K562 (cell line): ENCODE data around the gene BLTP2. TPM values are rescaled to one million over a fixed set of nuclear protein-coding genes. Genes with fewer than 3 reads are reported as not detected.
A peak's percentile ranks its signal among the peaks of the same experiment; 100 is the strongest.

ENCODE experiments used
- POLR2H ChIP-seq: IDR thresholded peaks from 2 replicates; pipeline ENCODE4 v1.6.1; 2016; ENCODE audit warnings: missing genetic modification characterization, low read depth, mild to moderate bottlenecking, control low read depth, missing compliant biosample characterization, moderate library complexity
- THAP12 ChIP-seq: fragments of 250-450 bp; sonication (Bioruptor Pico); IDR thresholded peaks from 2 replicates; pipeline ENCODE4 v1.9.0; 2021; ENCODE audit warnings: mild to moderate bottlenecking, inconsistent platforms
- ZNF318 ChIP-seq, 2 experiments: fragments of 450-650 bp; IDR thresholded peaks; 2 replicates each; pipeline ENCODE4 v1.6.1; 2016; ENCODE audit warnings: mild to moderate bottlenecking in 2 of 2, borderline replicate concordance in 1 of 2, low read depth in 1 of 2, moderate library complexity in 1 of 2
- polyA plus RNA-seq, 8 experiments: library from polyadenylated mRNA; depleted of rRNA in 4 of 8; stranded (reverse) in 5 of 8; unstranded in 3 of 8; fragments of >200 nt; fragmentation: Nextera tagmentation in 2 of 8; fragmentation: Illumina TruSeq in 1 of 8; extraction: Ambion mirVana in 2 of 8; extraction: Trizol in 1 of 8; gene quantifications; 2 replicates each; pipeline versions ENCODE4 v1.2.1 to v1.2.3, GENCODE V29; 2011 to 2014; ENCODE audit warnings: inconsistent platforms in 1 of 8, missing spikeins in 1 of 8
- total RNA-seq, 7 experiments: library from RNA; depleted of rRNA in 6 of 7; stranded (reverse); fragments of >200 nt in 6 of 7; fragmentation: Illumina TruSeq in 2 of 7; extraction: Trizol in 2 of 7; gene quantifications; 2 replicates each; pipeline versions ENCODE4 v1.2.1 to v1.2.3, GENCODE V29; 2011 to 2021; ENCODE audit warnings: low replicate concordance in 1 of 7

The BLTP2 gene
- total and polyA plus RNA-seq, 9 of the 15 experiments (the other 6 are each of a cell fraction or from before 2014, with no cell fraction given) = 14.7 to 174 (median 103) TPM

- TF ChIP-seq ZNF318 (IDR thresholded peaks at IDR 0.05; ENCODE audit: borderline replicate concordance in 1 of 2, low read depth in 1 of 2) (no peak), POLR2H (tag) (peak; percentile 57), THAP12 (peak; percentile 70)
Measured at GRCh38 chr17:28644787-28645575, at the start of gene BLTP2 (continued).
